ENCODE data around the gene PANK4. TPM values are rescaled to one million over a fixed set of nuclear protein-coding genes. Genes with fewer than 3 reads are reported as not detected.
"Not testable (repeated sequence)": the region's sequence is repeated elsewhere in the genome, so short reads cannot be mapped to it uniquely, and the experiment has no call there.

The PANK4 gene
- total RNA-seq, 3 donors from 2014 or later = 38.4 to 40.5 (median 40.0) TPM

- peaks cover 8% of the 10 kb centered on the region for H3K27me3 Mint-ChIP-seq (ENCODE audit: low read depth)
- H3K4me1 Mint-ChIP-seq (ENCODE audit: low read depth) = peaks cover 5% of the 10 kb centered on the region
- no peaks in the 10 kb centered on the region for H3K36me3 Mint-ChIP-seq (ENCODE audit: insufficient read depth)
- no peak overlapping the region for H3K4me3 Mint-ChIP-seq
- DNase-seq (no peak), ATAC-seq (no peak)
- H3K9me3 Mint-ChIP-seq = no peaks in the 10 kb centered on the region
These were observed 63.0 kb downstream of the PANK4 start for GRCh38 chr1:2463396-2463795.

GRCh38 chr1:2462819-2463218, 63.6 kb downstream of the PANK4 start:
- Mint-ChIP-seq H3K27me3 (ENCODE audit: low read depth) (peaks cover 8% of the 10 kb centered on the region), H3K4me3 (no peak overlapping the region)
- no peak for DNase-seq

GRCh38 chr1:2460996-2461751, 65.2 kb downstream of the PANK4 start:
- Mint-ChIP-seq H3K4me3 (no peak overlapping the region), H3K36me3 (ENCODE audit: insufficient read depth) (no peaks in the 10 kb centered on the region), H3K4me1 (ENCODE audit: low read depth) (no peaks in the 10 kb centered on the region), H3K27me3 (ENCODE audit: low read depth) (peaks cover 8% of the 10 kb centered on the region), H3K9me3 (no peaks in the 10 kb centered on the region)
- DNase-seq (no peak), ATAC-seq (no peak)

More at GRCh38 chr1:2462819-2463218, 63.6 kb downstream of the PANK4 start:
- Mint-ChIP-seq H3K9me3 (no peaks in the 10 kb centered on the region), H3K4me1 (ENCODE audit: low read depth) (peaks cover 2% of the 10 kb centered on the region), H3K36me3 (ENCODE audit: insufficient read depth) (no peaks in the 10 kb centered on the region)
- no peak for ATAC-seq

GRCh38 chr1:2460203-2460602, 66.2 kb downstream of the PANK4 start:
- Mint-ChIP-seq H3K36me3 (ENCODE audit: insufficient read depth) (no peaks in the 10 kb centered on the region), H3K4me1 (ENCODE audit: low read depth) (no peaks in the 10 kb centered on the region), H3K4me3 (no peak overlapping the region), H3K27me3 (ENCODE audit: low read depth) (peaks cover 8% of the 10 kb centered on the region), H3K9me3 (no peaks in the 10 kb centered on the region)
- no peak for DNase-seq
- ATAC-seq = no peak

GRCh38 chr1:2459757-2460156, 66.6 kb downstream of the PANK4 start:
- DNase-seq (no peak), ATAC-seq (no peak)
- Mint-ChIP-seq H3K4me1 (ENCODE audit: low read depth) (no peaks in the 10 kb centered on the region), H3K4me3 (no peak overlapping the region), H3K9me3 (no peaks in the 10 kb centered on the region), H3K27me3 (ENCODE audit: low read depth) (peaks cover 8% of the 10 kb centered on the region), H3K36me3 (ENCODE audit: insufficient read depth) (no peaks in the 10 kb centered on the region)

GRCh38 chr1:2459102-2459753, 67.2 kb downstream of the PANK4 start:
- H3K27me3 Mint-ChIP-seq (ENCODE audit: low read depth); H3K4me1 Mint-ChIP-seq (ENCODE audit: low read depth); H3K36me3 Mint-ChIP-seq (ENCODE audit: insufficient read depth); DNase-seq; H3K4me3 Mint-ChIP-seq; H3K9me3 Mint-ChIP-seq; ATAC-seq: not testable (repeated sequence)

- H3K36me3 Mint-ChIP-seq (ENCODE audit: insufficient read depth) = no peaks in the 10 kb centered on the region
- DNase-seq (no peak), ATAC-seq (no peak)
- H3K4me1 Mint-ChIP-seq (ENCODE audit: low read depth) = no peaks in the 10 kb centered on the region
- no peaks in the 10 kb centered on the region for H3K9me3 Mint-ChIP-seq
- peaks cover 3% of the 10 kb centered on the region for H3K27me3 Mint-ChIP-seq (ENCODE audit: low read depth)
- no peak overlapping the region for H3K4me3 Mint-ChIP-seq
These were observed 67.7 kb downstream of the PANK4 start for GRCh38 chr1:2458687-2459086.

Other genes with a start within 250 kb of the PANK4 start
- 1 to 10 TPM; 6.4 to 7.0 (median 6.7) TPM for gene MORN1, start 135.0 kb downstream of the PANK4 start, total RNA-seq
- 100 to 1,000 TPM; 153 to 170 (median 170) TPM for gene RER1, start 134.8 kb downstream of the PANK4 start, total RNA-seq
- gene PEX10, start 114.0 kb downstream of the PANK4 start, total RNA-seq = 10 to 100 TPM; 23.4 to 23.6 (median 23.6) TPM
- gene PLCH2, start 50.3 kb downstream of the PANK4 start, total RNA-seq = 1 to 10 TPM in 1 of 3 donors, under 1 TPM in 2; 0.58 to 1.3 (median 0.81) TPM
- gene HES5, start 3.7 kb upstream of the PANK4 start, total RNA-seq = not detected
- 100 to 1,000 TPM in 2 of 3 donors, 10 to 100 TPM in 1; 99.3 to 164 (median 114) TPM for gene TNFRSF14, start 29.8 kb upstream of the PANK4 start, total RNA-seq
- gene PRXL2B, start 60.2 kb upstream of the PANK4 start, total RNA-seq = 10 to 100 TPM; 33.8 to 42.3 (median 40.8) TPM
- under 1 TPM in 2 of 3 donors, not detected in 1; 0.61 to 0.68 TPM for gene MMEL1, start 106.4 kb upstream of the PANK4 start, total RNA-seq